NT2/D1 (cell line): Measurements from ENCODE around the gene HPCAL1.

Experiments used
- DNase-seq: peaks from one replicate; pipeline ENCODE4 v3.0.0-alpha.2; 2011; ENCODE audit warnings: low read depth, low spot score
- H3K27me3 ChIP-seq: 2 replicates; pipeline ENCODE4 v1.6.0; 2011; ENCODE audit warnings: mild to moderate bottlenecking; ENCODE audit not compliant: insufficient read length, insufficient read depth
- H3K36me3 ChIP-seq: 2 replicates; pipeline ENCODE4 v1.6.1; 2011; ENCODE audit warnings: mild to moderate bottlenecking, low read length, mixed read lengths; ENCODE audit not compliant: insufficient read depth, insufficient read length
- H3K4me1 ChIP-seq: 2 replicates; pipeline ENCODE4 v1.5.1; 2011; ENCODE audit not compliant: insufficient read depth, insufficient read length
- H3K4me3 ChIP-seq: 2 replicates; pipeline ENCODE4 v1.5.1; 2011; ENCODE audit warnings: low read depth; ENCODE audit not compliant: insufficient read length
- H3K9ac ChIP-seq: 2 replicates; pipeline ENCODE4 v1.6.0; 2011; ENCODE audit warnings: low read depth; ENCODE audit not compliant: insufficient read length
- H3K9me3 ChIP-seq: 2 replicates; pipeline ENCODE4 v1.5.1; 2011; ENCODE audit warnings: mild to moderate bottlenecking, low read length; ENCODE audit not compliant: insufficient read depth
- SUZ12 ChIP-seq: IDR thresholded peaks from 2 replicates; pipeline ENCODE4 v1.6.1; 2011; ENCODE audit not compliant: insufficient read length, insufficient read depth; ENCODE audit errors: extremely low read depth
- YY1 ChIP-seq: IDR thresholded peaks from 2 replicates; pipeline ENCODE4 v1.6.1; 2011; ENCODE audit not compliant: insufficient read length, insufficient read depth
- ZNF274 ChIP-seq: IDR thresholded peaks from 2 replicates; pipeline ENCODE4 v1.6.1; 2011; ENCODE audit warnings: mild to moderate bottlenecking, low read depth, low read length

Gene HPCAL1

DNA sequence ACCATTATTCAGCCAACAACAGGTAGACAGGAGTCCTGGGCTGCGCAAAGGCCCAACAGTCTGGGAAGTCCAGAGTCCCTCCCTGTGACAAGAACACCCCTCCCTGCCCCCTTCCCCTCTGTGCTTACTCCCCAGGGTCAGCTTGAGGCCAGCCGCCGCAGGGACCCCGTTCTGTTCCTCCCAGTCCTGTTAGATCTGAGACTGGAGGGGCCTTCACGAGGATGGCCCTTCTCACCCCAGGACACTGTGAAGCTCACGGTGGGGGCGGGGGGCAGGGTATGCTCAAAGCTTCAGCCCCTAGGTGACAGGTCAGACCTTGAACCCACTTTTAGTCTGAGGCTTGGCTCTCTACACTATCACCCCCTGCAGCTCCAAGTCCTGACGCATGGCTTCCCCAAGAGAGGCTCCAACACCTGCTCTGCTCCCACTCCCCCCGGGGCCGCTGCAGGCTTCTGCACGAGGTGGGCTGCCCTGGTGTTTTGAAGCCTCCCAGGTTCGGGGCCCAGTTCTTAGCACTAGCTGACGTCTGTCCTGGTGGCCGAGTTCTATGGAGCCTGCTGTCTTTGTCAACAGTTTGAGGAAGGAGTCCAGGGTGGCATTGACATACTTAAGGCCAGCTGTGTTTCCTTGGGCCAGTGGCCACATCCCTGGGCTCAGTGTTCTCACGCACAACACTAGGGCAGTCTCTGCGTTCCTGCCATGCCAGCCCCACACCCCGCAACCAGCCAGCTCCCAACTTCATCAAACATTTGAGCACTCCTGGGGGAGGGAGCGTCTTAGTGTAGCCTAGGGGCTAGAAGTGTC, 37.2 kb upstream of the HPCAL1 start:
- no peaks in the 10 kb centered on the region for H3K36me3 ChIP-seq
- no peaks in the 10 kb centered on the region for H3K27me3 ChIP-seq
- no peak for DNase-seq
- H3K4me1 ChIP-seq = no peaks in the 10 kb centered on the region
- no peak overlapping the region for H3K4me3 ChIP-seq
- H3K9me3 ChIP-seq = no peaks in the 10 kb centered on the region
- TF ChIP-seq ZNF274 = no peak
- TF ChIP-seq YY1 = no peak
- TF ChIP-seq SUZ12 = no peak
- H3K9ac ChIP-seq = no peak overlapping the region

DNA sequence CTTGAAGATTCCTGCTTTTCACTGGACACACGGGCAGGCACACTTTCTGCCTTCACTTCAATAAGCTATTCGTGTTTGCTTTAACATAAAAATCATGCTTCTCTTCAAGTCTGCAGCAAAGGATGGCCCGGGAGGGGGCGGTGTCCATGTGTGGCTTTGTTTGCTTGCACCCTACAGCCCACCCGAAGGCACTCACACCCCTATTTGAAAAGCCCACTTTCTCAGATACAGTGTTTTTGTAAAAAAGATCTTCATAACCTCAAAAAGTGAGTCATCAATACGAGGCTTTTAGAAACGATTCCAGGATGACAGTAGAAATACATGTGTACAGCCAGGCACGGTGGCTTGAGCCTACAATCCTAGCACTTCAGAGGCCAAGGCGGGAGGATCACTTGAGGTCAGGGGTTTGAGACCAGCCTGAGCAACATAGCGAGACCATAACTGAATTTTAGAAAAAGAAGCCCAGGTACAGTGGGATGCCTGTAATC, 36.5 kb upstream of the HPCAL1 start:
- Histone ChIP-seq H3K36me3 (no peaks in the 10 kb centered on the region), H3K9me3 (no peaks in the 10 kb centered on the region), H3K9ac (no peak overlapping the region), H3K27me3 (no peaks in the 10 kb centered on the region), H3K4me1 (no peaks in the 10 kb centered on the region), H3K4me3 (no peak overlapping the region)
- no peak for DNase-seq
- TF ChIP-seq ZNF274 = no peak
- TF ChIP-seq YY1 = no peak
- no peak for TF ChIP-seq SUZ12

DNA sequence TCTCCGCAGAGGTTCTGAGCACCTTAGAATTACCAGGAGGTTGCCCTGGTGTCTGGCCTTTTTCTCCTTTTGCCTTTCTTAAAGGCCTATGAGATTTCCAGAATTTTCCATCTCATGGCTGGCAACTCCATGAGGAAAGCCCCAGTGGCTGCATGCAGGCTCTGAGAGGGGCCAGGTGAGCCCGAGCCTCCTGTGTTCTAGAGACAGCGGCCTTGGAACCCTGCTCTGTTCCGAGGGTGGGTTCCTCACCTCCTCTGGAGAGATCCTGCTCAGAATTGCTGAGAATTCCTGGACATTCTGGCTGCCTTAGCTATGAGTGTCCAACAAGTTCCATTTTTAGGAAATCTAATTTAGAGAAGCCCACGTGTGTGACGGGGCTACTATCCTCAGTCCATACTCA, 35.7 kb upstream of the HPCAL1 start:
- no peak for DNase-seq
- Histone ChIP-seq H3K9ac (no peak overlapping the region), H3K36me3 (no peaks in the 10 kb centered on the region), H3K27me3 (no peaks in the 10 kb centered on the region), H3K4me3 (no peak overlapping the region), H3K9me3 (no peaks in the 10 kb centered on the region), H3K4me1 (no peaks in the 10 kb centered on the region)
- TF ChIP-seq SUZ12 (no peak), YY1 (no peak), ZNF274 (no peak)

DNA sequence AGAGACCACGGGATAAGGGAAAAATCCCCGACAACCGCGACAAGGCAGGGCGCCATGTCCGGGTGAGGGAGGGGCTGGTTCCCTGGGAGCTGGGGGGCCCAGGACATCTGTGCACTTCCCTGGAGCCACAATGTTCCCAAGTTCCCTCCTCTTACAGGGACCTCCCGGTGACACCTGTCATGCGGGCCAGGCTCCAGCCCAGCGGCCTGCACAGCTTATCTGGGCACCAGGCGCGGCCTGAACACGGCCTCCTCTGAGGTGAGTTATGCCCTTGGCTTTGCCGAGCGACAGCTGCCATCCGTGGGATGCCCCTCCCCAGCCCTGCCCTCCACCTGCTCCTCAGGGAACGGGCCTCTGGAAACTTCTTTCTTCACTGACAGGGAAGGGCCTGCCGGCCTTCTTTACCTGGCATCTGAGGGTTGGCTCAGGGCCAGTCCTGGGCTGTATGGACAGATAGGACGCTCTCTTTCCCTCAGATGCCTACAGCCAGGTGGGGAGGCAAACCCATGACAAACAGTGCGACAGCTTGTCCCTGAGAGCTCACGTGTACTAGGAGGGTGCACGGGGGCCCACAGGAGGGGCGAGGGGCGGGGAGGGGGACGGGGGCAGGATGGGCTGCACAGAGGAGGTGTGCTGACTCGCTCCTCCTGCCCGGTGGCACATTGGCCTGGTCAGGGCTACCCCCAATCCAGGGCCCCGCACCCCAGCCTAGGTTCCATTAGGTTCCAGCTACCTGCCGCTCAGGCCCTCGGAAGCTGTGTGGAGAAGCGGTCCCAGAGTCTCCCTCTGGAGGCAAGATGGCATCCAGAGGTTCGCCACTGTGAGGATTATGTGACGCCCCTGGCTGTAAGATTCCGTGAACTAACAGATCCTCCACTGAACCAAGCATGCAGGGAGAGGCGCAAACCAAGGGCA, 34.9 kb upstream of the HPCAL1 start:
- no peaks in the 10 kb centered on the region for H3K9me3 ChIP-seq
- no peak for DNase-seq

DNA sequence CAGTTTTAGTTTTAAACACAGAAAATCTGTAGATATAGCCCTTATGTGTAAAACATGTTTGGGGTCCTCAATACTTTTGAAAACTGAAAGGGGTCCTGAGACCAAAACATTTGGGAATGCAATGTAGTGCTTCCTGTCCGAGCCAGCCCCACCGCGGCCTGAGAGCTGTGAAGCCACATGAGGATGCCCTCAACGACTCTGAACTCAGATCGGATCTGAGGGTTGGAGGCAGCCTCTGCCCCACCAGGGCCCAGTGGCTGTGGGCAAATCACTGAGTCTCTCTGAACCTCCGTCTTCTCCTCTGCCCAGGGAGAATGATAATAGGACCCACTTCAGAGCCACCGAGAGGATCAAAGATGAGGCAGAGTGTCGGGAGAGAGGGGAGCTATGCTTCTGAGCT, 33.4 kb upstream of the HPCAL1 start:
- TF ChIP-seq YY1 (no peak), ZNF274 (no peak), SUZ12 (no peak)
- H3K27me3 ChIP-seq = no peaks in the 10 kb centered on the region
- no peaks in the 10 kb centered on the region for H3K36me3 ChIP-seq
- H3K4me3 ChIP-seq = no peak overlapping the region
- no peaks in the 10 kb centered on the region for H3K9me3 ChIP-seq
- no peak for DNase-seq
- H3K4me1 ChIP-seq = no peaks in the 10 kb centered on the region
- H3K9ac ChIP-seq = no peak overlapping the region

More for the DNA sequence above, 34.9 kb upstream of the HPCAL1 start:
- H3K4me1 ChIP-seq = no peaks in the 10 kb centered on the region
- no peak overlapping the region for H3K4me3 ChIP-seq
- H3K36me3 ChIP-seq = no peaks in the 10 kb centered on the region
- no peaks in the 10 kb centered on the region for H3K27me3 ChIP-seq
- TF ChIP-seq YY1 = no peak
- TF ChIP-seq ZNF274 = no peak
- TF ChIP-seq SUZ12 = no peak
- H3K9ac ChIP-seq = no peak overlapping the region

DNA sequence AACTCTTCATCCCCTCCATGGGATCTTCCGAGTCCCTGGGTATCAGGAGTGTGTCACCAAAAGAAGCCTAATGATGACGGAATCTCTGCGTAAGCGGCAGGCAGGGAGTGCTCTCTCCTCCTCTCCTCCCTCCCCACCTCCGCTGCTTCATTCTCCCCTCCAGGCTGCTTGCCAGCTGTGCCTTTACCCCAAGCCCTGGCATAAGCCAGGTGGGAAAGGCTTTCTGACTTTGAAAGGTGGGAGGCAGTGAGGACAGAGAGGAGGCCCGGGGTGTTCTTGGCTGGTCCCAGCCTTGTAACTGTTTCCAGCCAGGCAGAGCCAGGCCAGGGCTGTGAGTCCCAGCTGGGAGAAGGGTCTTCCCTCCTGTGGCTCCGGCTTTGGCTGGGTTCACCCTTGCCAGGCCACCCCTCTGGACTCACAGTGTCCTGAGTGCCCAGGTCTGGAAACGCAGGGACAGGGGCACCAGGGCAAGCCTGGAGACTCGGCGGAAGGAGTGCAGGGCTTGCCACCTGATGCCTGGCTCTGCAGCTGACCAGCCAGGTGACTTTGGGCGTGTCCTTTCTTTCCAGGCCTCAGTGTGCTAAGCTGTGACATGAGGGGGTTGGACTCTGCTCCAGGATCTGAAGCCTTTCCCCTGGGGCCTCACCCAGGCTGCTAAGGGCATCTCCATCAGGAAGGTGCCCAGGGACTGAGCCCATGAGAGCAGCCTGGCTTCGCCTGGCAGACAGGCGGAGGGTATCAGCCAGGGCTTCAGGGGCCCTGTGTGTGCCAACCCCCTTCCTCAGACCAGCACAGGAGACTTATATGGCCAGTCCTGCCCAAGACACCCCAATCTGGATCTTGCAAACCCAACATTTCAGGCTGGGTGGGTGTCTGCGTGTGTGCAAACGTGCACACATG, 32.7 kb upstream of the HPCAL1 start:
- TF ChIP-seq ZNF274 (no peak), SUZ12 (no peak), YY1 (no peak)
- Histone ChIP-seq H3K9ac (peak overlapping the region; percentile 22), H3K4me3 (no peak overlapping the region), H3K36me3 (no peaks in the 10 kb centered on the region), H3K9me3 (no peaks in the 10 kb centered on the region), H3K4me1 (no peaks in the 10 kb centered on the region), H3K27me3 (no peaks in the 10 kb centered on the region)
- DNase-seq = no peak
